WTC11 (cell line): ENCODE results near the gene SPATA46. TPM values are rescaled to one million over a fixed set of nuclear protein-coding genes. Genes with fewer than 3 reads are reported as not detected.

Source experiments
- ATAC-seq: fragments of 200-7000 bp; cut with Tn5 transposase; 2 replicates; pipeline ENCODE4 v1.10.0; 2021; ENCODE audit warnings: mild to moderate bottlenecking, moderate library complexity
- CTCF ChIA-PET: fragments of 300-600 bp; sonication (Branson Sonifier 250); formaldehyde crosslinking; loops from one replicate; lab custom pipeline; 2021; ENCODE audit warnings: antibody characterized with exemption; lab: Charles Lee
- POLR2A ChIA-PET: fragments of 350-600 bp; sonication (Branson Sonifier 250); formaldehyde crosslinking; loops from one replicate; lab custom pipeline; 2021; ENCODE audit warnings: antibody characterized with exemption; lab: Charles Lee
- DNase-seq: peaks from one replicate; pipeline ENCODE4 v3.0.0; 2021; ENCODE audit warnings: low spot score
- H3K27ac Mint-ChIP-seq: 2 replicates; pipeline ENCODE4 v1.8.0; 2021; ENCODE audit warnings: mixed read lengths
- H3K27me3 Mint-ChIP-seq: 2 replicates; pipeline ENCODE4 v1.8.0; 2021; ENCODE audit warnings: low read depth, mild to moderate bottlenecking, moderate library complexity, mixed read lengths
- H3K36me3 Mint-ChIP-seq: 2 replicates; pipeline ENCODE4 v1.8.0; 2021; ENCODE audit warnings: mixed read lengths
- H3K4me1 Mint-ChIP-seq: 2 replicates; pipeline ENCODE4 v1.8.0; 2022; ENCODE audit warnings: mixed read lengths
- H3K4me3 Mint-ChIP-seq: 2 replicates; pipeline ENCODE4 v1.8.0; 2021; ENCODE audit warnings: mild to moderate bottlenecking, moderate library complexity, mixed read lengths
- H3K9me3 Mint-ChIP-seq: 2 replicates; pipeline ENCODE4 v1.8.0; 2021; ENCODE audit warnings: mixed read lengths
- AFF4 ChIP-seq: sonication (generic); formaldehyde crosslinking; IDR thresholded peaks from 2 replicates; pipeline ENCODE4 v1.8.1; 2023; ENCODE audit warnings: mild to moderate bottlenecking, missing genetic modification reagents, borderline replicate concordance
- ATF2 ChIP-seq: sonication (generic); formaldehyde crosslinking; IDR thresholded peaks from 2 replicates; pipeline ENCODE4 v1.8.1; 2022; ENCODE audit warnings: low read depth, missing genetic modification reagents, borderline replicate concordance
- ATF6 ChIP-seq: sonication (generic); formaldehyde crosslinking; IDR thresholded peaks from 2 replicates; pipeline ENCODE4 v1.8.1; 2023; ENCODE audit warnings: mild to moderate bottlenecking, missing genetic modification reagents
- E2F5 ChIP-seq: sonication (generic); formaldehyde crosslinking; IDR thresholded peaks from 2 replicates; pipeline ENCODE4 v1.8.1; 2022; ENCODE audit warnings: mild to moderate bottlenecking, moderate library complexity, missing genetic modification reagents
- ELF4 ChIP-seq: sonication (generic); formaldehyde crosslinking; IDR thresholded peaks from 2 replicates; pipeline ENCODE4 v1.8.1; 2022; ENCODE audit warnings: low read depth, mild to moderate bottlenecking, moderate library complexity, missing genetic modification reagents
- GRHL2 ChIP-seq: fragments of 250-450 bp; sonication (Bioruptor Pico); IDR thresholded peaks from 2 replicates; pipeline ENCODE4 v1.8.0; 2022; ENCODE audit warnings: mild to moderate bottlenecking, moderate library complexity; ENCODE audit not compliant: insufficient replicate concordance, severe bottlenecking
- MXD4 ChIP-seq: fragments of 250-450 bp; sonication (Bioruptor Pico); IDR thresholded peaks from 2 replicates; pipeline ENCODE4 v1.8.0; 2021; ENCODE audit warnings: mild to moderate bottlenecking, moderate library complexity, borderline replicate concordance
- NFYB ChIP-seq: sonication (generic); formaldehyde crosslinking; conservative IDR thresholded peaks from 2 replicates; pipeline ENCODE4 v1.8.0; 2022; ENCODE audit warnings: low read depth, missing genetic modification reagents
- NR3C1 ChIP-seq: sonication (generic); formaldehyde crosslinking; conservative IDR thresholded peaks from 2 replicates; pipeline ENCODE4 v1.8.1; 2023; ENCODE audit warnings: low read depth, mild to moderate bottlenecking, missing genetic modification reagents
- SMAD3 ChIP-seq: sonication (generic); formaldehyde crosslinking; IDR thresholded peaks from 2 replicates; pipeline ENCODE4 v1.8.0; 2022; ENCODE audit warnings: missing genetic modification reagents, mild to moderate bottlenecking, borderline replicate concordance
- SMAD4 ChIP-seq: sonication (generic); formaldehyde crosslinking; IDR thresholded peaks from 2 replicates; pipeline ENCODE4 v1.8.0; 2022; ENCODE audit warnings: mild to moderate bottlenecking, missing genetic modification reagents
- TCF7 ChIP-seq: sonication (generic); formaldehyde crosslinking; IDR thresholded peaks from 2 replicates; pipeline ENCODE4 v1.8.0; 2022; ENCODE audit warnings: mild to moderate bottlenecking, low read depth, missing genetic modification reagents, moderate library complexity
- ZBTB21 ChIP-seq: sonication (generic); formaldehyde crosslinking; IDR thresholded peaks from 2 replicates; pipeline ENCODE4 v1.8.1; 2023; ENCODE audit warnings: mild to moderate bottlenecking, missing genetic modification reagents, borderline replicate concordance
- ZMAT4 ChIP-seq: fragments of 250-450 bp; sonication (Bioruptor Pico); IDR thresholded peaks from 2 replicates; pipeline ENCODE4 v1.9.0; 2021; ENCODE audit warnings: mild to moderate bottlenecking
- ZNF396 ChIP-seq: fragments of 250-450 bp; sonication (Bioruptor Pico); IDR thresholded peaks from 2 replicates; pipeline ENCODE4 v1.8.0; 2021; ENCODE audit warnings: mild to moderate bottlenecking, moderate library complexity, borderline replicate concordance
- ZNF425 ChIP-seq: fragments of 250-450 bp; sonication (Bioruptor Pico); conservative IDR thresholded peaks from 2 replicates; pipeline ENCODE4 v1.9.0; 2021; ENCODE audit warnings: mild to moderate bottlenecking
- ZNF532 ChIP-seq: fragments of 250-450 bp; sonication (Bioruptor Pico); IDR thresholded peaks from 2 replicates; pipeline ENCODE4 v1.9.0; 2021; ENCODE audit warnings: mild to moderate bottlenecking, borderline replicate concordance
- total RNA-seq: library from RNA; stranded (reverse); gene quantifications from 3 replicates; pipeline ENCODE4 v1.2.3, GENCODE V29; 2021

The SPATA46 gene
- total RNA-seq, 1 experiment from 2014 or later: not detected

GRCh38 chr1:162381941-162382750, 5.5 kb upstream of the SPATA46 start:
- no peaks in the 10 kb centered on the region for H3K27me3 Mint-ChIP-seq
- POLR2A ChIA-PET: no interaction called here
- no peaks in the 10 kb centered on the region for H3K9me3 Mint-ChIP-seq
- DNase-seq (no peak), ATAC-seq (no peak)
- peaks cover 5% of the 10 kb centered on the region; the same call in 1 of the 2 replicates for H3K4me1 Mint-ChIP-seq
- CTCF ChIA-PET: interaction anchor here (0.8 to 1.8 kb wide), 2 partner anchors 24 to 326 kb away, joined by 3 to 10 read pairs; no protein-coding TSS in a partner anchor
- H3K27ac Mint-ChIP-seq: no peak overlapping the region
- no peak overlapping the region for H3K4me3 Mint-ChIP-seq
- peaks cover 23% of the 10 kb centered on the region for H3K36me3 Mint-ChIP-seq
- TF ChIP-seq NFYB (CRISPR knock-in tag): no peak
- no peak for TF ChIP-seq ZMAT4 (CRISPR knock-in tag)
- no peak for TF ChIP-seq MXD4 (CRISPR knock-in tag)
- TF ChIP-seq TCF7: no peak
- TF ChIP-seq GRHL2 (CRISPR knock-in tag): no peak
- no peak for TF ChIP-seq SMAD3 (CRISPR knock-in tag)
- TF ChIP-seq NR3C1: no peak
- no peak for TF ChIP-seq ZBTB21 (CRISPR knock-in tag)
- TF ChIP-seq E2F5 (CRISPR knock-in tag): no peak
- TF ChIP-seq AFF4 (CRISPR knock-in tag): no peak
- no peak for TF ChIP-seq ELF4
- TF ChIP-seq SMAD4 (CRISPR knock-in tag): no peak
- no peak for TF ChIP-seq ATF6 (CRISPR knock-in tag)
- no peak for TF ChIP-seq ATF2 (CRISPR knock-in tag)
- no peak for TF ChIP-seq ZNF396 (CRISPR knock-in tag)
- TF ChIP-seq ZNF532 (CRISPR knock-in tag): no peak
- no peak for TF ChIP-seq ZNF425 (CRISPR knock-in tag)
